Prostate gland (tissue), 2 donors: ENCODE data around the gene CTSO. TPM values are rescaled to one million over a fixed set of nuclear protein-coding genes. Genes with fewer than 3 reads are reported as not detected.

Source experiments
- DNase-seq: peaks from one replicate; pipeline ENCODE4 v3.0.0-alpha.2; 2019; ENCODE audit warnings: low spot score
- H3K27ac ChIP-seq, 2 donors: fragments of 200-600 bp; sonication (generic); 2 replicates each; pipeline ENCODE4 v1.5.1; 2017 to 2019
- H3K27me3 ChIP-seq: fragments of 200-600 bp; sonication (generic); replicated peaks from 2 replicates; pipeline ENCODE4 v1.5.1; 2019; ENCODE audit not compliant: insufficient read depth
- H3K36me3 ChIP-seq, 2 donors: fragments of 200-600 bp; sonication (generic); 1 replicate in 1 of 2; 2 replicates in 1 of 2; pipeline versions ENCODE4 v1.5.1 to v1.8.1; 2017 to 2019
- H3K4me1 ChIP-seq: fragments of 200-600 bp; sonication (generic); replicated peaks from 2 replicates; pipeline ENCODE4 v1.5.1; 2019
- H3K4me3 ChIP-seq, 2 donors: fragments of 200-600 bp; sonication (generic); 2 replicates each; pipeline ENCODE4 v1.5.1; 2017 to 2019
- H3K9me3 ChIP-seq: fragments of 200-600 bp; sonication (generic); 2 replicates; pipeline ENCODE4 v1.5.1; 2017
- POLR2A ChIP-seq: fragments of 450-650 bp; IDR thresholded peaks from one replicate; pipeline ENCODE4 v1.6.1; 2016; ENCODE audit warnings: antibody characterized with exemption, mild to moderate bottlenecking
- POLR2AphosphoS5 ChIP-seq: sonication (generic); formaldehyde crosslinking; IDR thresholded peaks from one replicate; pipeline ENCODE4 v1.6.1; 2017; ENCODE audit warnings: antibody characterized with exemption
- WGBS: methylation state at CpG from one replicate; pipeline ENCODE4 v1.1.5; 2018; 5-methylcytosine and 5-hydroxymethylcytosine counted together
- intact Hi-C: fragments of 100-400 bp; cut with DNase I; formaldehyde crosslinking; loops from one replicate; pipeline ENCODE4 v1.14.2; 2022
- total RNA-seq, 2 donors: library from RNA; depleted of rRNA; stranded (reverse); fragments of >200 nt; gene quantifications; one replicate each; pipeline ENCODE4 v1.1.0, GENCODE V29; 2016
- TF ChIP-seq, protein P1 (sequence below), 4 experiments: fragments of 200-600 bp in 2 of 4; fragments of 450-650 bp in 2 of 4; sonication (generic) in 2 of 4; IDR thresholded peaks; 1 replicate in 3 of 4; 2 replicates in 1 of 4; pipeline ENCODE4 v1.5.1; 2016 to 2019; ENCODE audit warnings: antibody characterized with exemption in 4 of 4, mild to moderate bottlenecking in 2 of 4, moderate library complexity in 2 of 4

Gene CTSO
- total RNA-seq, 2 donors from 2014 or later, result 24.9 to 37.5 TPM

- Histone ChIP-seq H3K4me1 (no peaks in the 10 kb centered on the region), H3K36me3 (no peaks in the 10 kb centered on the region), H3K9me3 (no peaks in the 10 kb centered on the region), H3K27me3 (no peaks in the 10 kb centered on the region), H3K4me3 (no peak overlapping the region), H3K27ac (no peak overlapping the region)
- WGBS, result 64% methylated on average over 6 of the region's 6 CpGs
- no peak for TF ChIP-seq POLR2AphosphoS5
- no peak for TF ChIP-seq POLR2A
- TF ChIP-seq, protein P1, sequence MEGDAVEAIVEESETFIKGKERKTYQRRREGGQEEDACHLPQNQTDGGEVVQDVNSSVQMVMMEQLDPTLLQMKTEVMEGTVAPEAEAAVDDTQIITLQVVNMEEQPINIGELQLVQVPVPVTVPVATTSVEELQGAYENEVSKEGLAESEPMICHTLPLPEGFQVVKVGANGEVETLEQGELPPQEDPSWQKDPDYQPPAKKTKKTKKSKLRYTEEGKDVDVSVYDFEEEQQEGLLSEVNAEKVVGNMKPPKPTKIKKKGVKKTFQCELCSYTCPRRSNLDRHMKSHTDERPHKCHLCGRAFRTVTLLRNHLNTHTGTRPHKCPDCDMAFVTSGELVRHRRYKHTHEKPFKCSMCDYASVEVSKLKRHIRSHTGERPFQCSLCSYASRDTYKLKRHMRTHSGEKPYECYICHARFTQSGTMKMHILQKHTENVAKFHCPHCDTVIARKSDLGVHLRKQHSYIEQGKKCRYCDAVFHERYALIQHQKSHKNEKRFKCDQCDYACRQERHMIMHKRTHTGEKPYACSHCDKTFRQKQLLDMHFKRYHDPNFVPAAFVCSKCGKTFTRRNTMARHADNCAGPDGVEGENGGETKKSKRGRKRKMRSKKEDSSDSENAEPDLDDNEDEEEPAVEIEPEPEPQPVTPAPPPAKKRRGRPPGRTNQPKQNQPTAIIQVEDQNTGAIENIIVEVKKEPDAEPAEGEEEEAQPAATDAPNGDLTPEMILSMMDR (IDR thresholded peaks at IDR 0.05), result no peak
- DNase-seq, result no peak
- intact Hi-C loops, result no loop called here
Observed at GRCh38 chr4:155887847-155888570, 65.7 kb downstream of the CTSO start.

GRCh38 chr4:155887045-155887444 is 66.6 kb downstream of the CTSO start:
- no peaks in the 10 kb centered on the region for H3K36me3 ChIP-seq
- H3K4me3 ChIP-seq, result no peak overlapping the region
- DNase-seq, result no peak
- H3K4me1 ChIP-seq, result no peaks in the 10 kb centered on the region
- no peaks in the 10 kb centered on the region for H3K27me3 ChIP-seq
- intact Hi-C loops, result no loop called here
- no peak for TF ChIP-seq POLR2AphosphoS5
- TF ChIP-seq, protein P1 (IDR thresholded peaks at IDR 0.05), result no peak
- no peak for TF ChIP-seq POLR2A
- no peaks in the 10 kb centered on the region for H3K9me3 ChIP-seq
- WGBS, result 33% methylated on average over 1 of the region's 1 CpG
- no peak overlapping the region for H3K27ac ChIP-seq

DNA sequence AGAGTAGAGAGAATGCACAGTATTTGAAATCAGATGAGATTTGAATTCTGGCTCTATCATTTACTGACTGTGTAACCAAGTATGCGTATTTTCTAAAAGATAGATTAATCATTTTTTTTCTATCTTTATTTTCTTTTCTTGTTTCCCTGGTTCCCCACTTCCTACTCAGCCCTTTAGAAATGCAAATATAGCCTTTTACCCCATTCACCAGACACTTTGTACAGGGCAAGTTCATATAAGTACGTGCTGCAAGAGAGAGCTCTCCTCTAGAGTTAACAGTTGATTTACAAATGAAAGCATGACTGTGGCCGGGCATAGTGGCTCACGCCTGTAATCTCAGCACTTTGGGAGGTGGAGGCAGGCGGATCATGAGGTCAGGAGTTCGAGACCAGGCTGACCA is 68.0 kb downstream of the CTSO start:
- Histone ChIP-seq H3K4me1 (no peaks in the 10 kb centered on the region), H3K9me3 (no peaks in the 10 kb centered on the region), H3K36me3 (no peaks in the 10 kb centered on the region), H3K4me3 (no peak overlapping the region), H3K27ac (no peak overlapping the region), H3K27me3 (no peaks in the 10 kb centered on the region)
- DNase-seq, result no peak
- 76% methylated on average over 6 of the region's 6 CpGs for WGBS
- intact Hi-C loops, result no loop called here
- TF ChIP-seq POLR2A (no peak), POLR2AphosphoS5 (no peak)
- TF ChIP-seq, protein P1 (IDR thresholded peaks at IDR 0.05), result no peak

- TF ChIP-seq POLR2A (no peak), POLR2AphosphoS5 (no peak)
- TF ChIP-seq, protein P1 (IDR thresholded peaks at IDR 0.05), result no peak
- intact Hi-C loops, result no loop called here
- Histone ChIP-seq H3K27ac (no peak overlapping the region), H3K36me3 (no peaks in the 10 kb centered on the region), H3K27me3 (no peaks in the 10 kb centered on the region), H3K9me3 (no peaks in the 10 kb centered on the region), H3K4me3 (no peak overlapping the region), H3K4me1 (no peaks in the 10 kb centered on the region)
- 84% methylated on average over 3 of the region's 3 CpGs for WGBS
- no peak for DNase-seq
Observed at GRCh38 chr4:155883895-155884294, 69.8 kb downstream of the CTSO start.

DNA sequence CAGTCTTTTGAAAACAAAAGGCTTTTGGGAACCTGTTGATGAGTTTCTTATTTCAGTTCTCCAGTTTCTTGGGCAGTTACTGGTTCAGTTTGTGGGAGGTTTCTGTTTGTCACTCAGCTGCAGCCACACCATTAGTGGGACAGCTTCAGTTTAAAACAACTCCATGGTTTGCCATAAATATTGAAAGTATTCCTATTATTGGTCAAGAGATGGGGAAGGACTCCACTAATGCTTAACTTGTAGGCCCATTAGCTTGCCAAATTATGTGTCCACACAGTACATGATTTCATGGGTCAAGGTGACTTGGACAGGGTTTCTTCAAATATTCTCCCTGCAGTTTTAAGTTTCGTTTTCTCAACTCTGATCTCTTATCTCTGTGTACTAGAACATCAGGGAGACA is 72.1 kb downstream of the CTSO start:
- H3K9me3 ChIP-seq, result no peaks in the 10 kb centered on the region
- intact Hi-C loops, result no loop called here
- H3K27me3 ChIP-seq, result no peaks in the 10 kb centered on the region
- DNase-seq, result no peak
- TF ChIP-seq, protein P1 (IDR thresholded peaks at IDR 0.05), result no peak
- TF ChIP-seq POLR2A, result no peak
- H3K4me3 ChIP-seq, result no peak overlapping the region
- no peak overlapping the region for H3K27ac ChIP-seq
- 61% methylated on average over 1 of the region's 1 CpG for WGBS
- H3K4me1 ChIP-seq, result no peaks in the 10 kb centered on the region
- H3K36me3 ChIP-seq, result no peaks in the 10 kb centered on the region
